Ishikawa (cell line): ENCODE measurements around the gene DDX41.

Experiments
- CEBPB ChIP-seq: IDR thresholded peaks from 2 replicates; pipeline ENCODE4 v1.6.1; 2012
- CREB1 ChIP-seq: IDR thresholded peaks from 2 replicates; pipeline ENCODE4 v1.6.1; 2012; ENCODE audit warnings: low read depth
- EGR1 ChIP-seq: IDR thresholded peaks from 2 replicates; pipeline ENCODE4 v1.6.1; 2012
- EP300 ChIP-seq: IDR thresholded peaks from 2 replicates; pipeline ENCODE4 v1.6.1; 2012; ENCODE audit warnings: borderline replicate concordance
- FOXM1 ChIP-seq: IDR thresholded peaks from 2 replicates; pipeline ENCODE4 v1.6.1; 2012; ENCODE audit warnings: low read depth, borderline replicate concordance
- MAX ChIP-seq: IDR thresholded peaks from 2 replicates; pipeline ENCODE4 v1.6.1; 2012
- NFIC ChIP-seq: IDR thresholded peaks from 2 replicates; pipeline ENCODE4 v1.6.1; 2012
- RAD21 ChIP-seq: IDR thresholded peaks from 2 replicates; pipeline ENCODE4 v1.6.1; 2012; ENCODE audit warnings: low read depth
- REST ChIP-seq: IDR thresholded peaks from 2 replicates; pipeline ENCODE4 v1.6.1; 2012; ENCODE audit warnings: low read depth, mild to moderate bottlenecking
- TAF1 ChIP-seq: IDR thresholded peaks from 2 replicates; pipeline ENCODE4 v1.6.1; 2012; ENCODE audit warnings: low read depth, mild to moderate bottlenecking
- TCF12 ChIP-seq: IDR thresholded peaks from 2 replicates; pipeline ENCODE4 v1.6.1; 2012; ENCODE audit warnings: low read depth
- TEAD4 ChIP-seq: IDR thresholded peaks from 2 replicates; pipeline ENCODE4 v1.6.1; 2012
- USF1 ChIP-seq: IDR thresholded peaks from 2 replicates; pipeline ENCODE4 v1.6.1; 2012
- YY1 ChIP-seq: IDR thresholded peaks from 2 replicates; pipeline ENCODE4 v1.6.1; 2012; ENCODE audit warnings: low read depth
- ZBTB7A ChIP-seq: IDR thresholded peaks from 2 replicates; pipeline ENCODE4 v1.6.1; 2012; ENCODE audit warnings: low read depth

The DDX41 gene

GRCh38 chr5:177505075-177505474 lies 11.7 kb downstream of the DDX41 start:
- TF ChIP-seq EGR1 (no peak), CREB1 (no peak), TCF12 (no peak), YY1 (no peak), CEBPB (no peak), TAF1 (no peak), TEAD4 (no peak), NFIC (no peak), FOXM1 (no peak), REST (no peak), ZBTB7A (no peak)

- TF ChIP-seq NFIC (no peak), CREB1 (no peak), TEAD4 (no peak), USF1 (no peak), EP300 (no peak), TCF12 (no peak), RAD21 (no peak), CEBPB (no peak), ZBTB7A (no peak), YY1 (no peak), REST (no peak), TAF1 (no peak), EGR1 (no peak), MAX (no peak), FOXM1 (no peak)
Measured at GRCh38 chr5:177504086-177505056, 12.4 kb downstream of the DDX41 start.

- no peak for TF ChIP-seq TAF1
- TF ChIP-seq EGR1, result no peak
- TF ChIP-seq NFIC, result no peak
- no peak for TF ChIP-seq YY1
- TF ChIP-seq CREB1, result no peak
- TF ChIP-seq TEAD4, result no peak
- no peak for TF ChIP-seq CEBPB
- no peak for TF ChIP-seq MAX
- TF ChIP-seq EP300, result no peak
- no peak for TF ChIP-seq REST
- TF ChIP-seq ZBTB7A, result no peak
Measured at GRCh38 chr5:177503351-177504085, 13.2 kb downstream of the DDX41 start.

GRCh38 chr5:177502886-177503285 lies 13.9 kb downstream of the DDX41 start:
- TF ChIP-seq EP300, result no peak
- TF ChIP-seq CEBPB, result no peak
- TF ChIP-seq EGR1, result no peak
